GM19455 (cell line): ENCODE data around the gene C5orf15.
"Not testable (repeated sequence)": the region's sequence is repeated elsewhere in the genome, so short reads cannot be mapped to it uniquely, and the experiment has no call there.

Source experiments
- ATAC-seq: cut with Tn5 transposase; IDR thresholded peaks from one replicate; pipeline ENCODE4 v1.9.1; 2021; ENCODE audit not compliant: unreplicated experiment

C5orf15 gene

DNA sequence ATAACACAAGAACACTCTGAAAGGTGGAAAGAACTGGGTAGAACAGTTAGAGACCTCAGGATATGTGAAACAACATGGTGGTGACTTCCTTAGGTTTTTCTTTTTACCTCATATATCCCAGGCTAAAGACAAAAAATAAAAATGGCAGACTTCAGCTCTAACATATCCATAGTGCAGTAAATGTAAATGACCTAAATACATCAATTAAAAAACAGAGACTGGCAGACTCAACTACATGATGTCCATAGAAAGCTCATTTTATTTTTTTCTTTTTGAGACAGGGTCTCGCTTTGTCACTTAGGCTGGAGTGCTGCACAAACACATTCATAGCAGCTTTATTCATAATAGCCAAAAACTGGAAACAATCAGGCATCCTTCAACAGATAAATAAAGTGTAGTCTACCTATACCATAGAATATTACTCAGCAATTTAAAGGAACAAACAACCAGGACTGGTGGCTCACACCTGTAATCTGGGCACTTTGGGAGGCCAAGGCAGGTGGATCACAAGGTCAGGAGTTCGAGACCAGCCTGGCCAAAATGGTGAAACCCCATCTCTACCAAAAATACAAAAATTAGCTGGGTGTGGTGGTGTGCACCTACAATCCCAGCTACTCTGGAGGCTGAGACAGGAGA, 4.8 kb downstream of the C5orf15 start:
- ATAC-seq: no peak

DNA sequence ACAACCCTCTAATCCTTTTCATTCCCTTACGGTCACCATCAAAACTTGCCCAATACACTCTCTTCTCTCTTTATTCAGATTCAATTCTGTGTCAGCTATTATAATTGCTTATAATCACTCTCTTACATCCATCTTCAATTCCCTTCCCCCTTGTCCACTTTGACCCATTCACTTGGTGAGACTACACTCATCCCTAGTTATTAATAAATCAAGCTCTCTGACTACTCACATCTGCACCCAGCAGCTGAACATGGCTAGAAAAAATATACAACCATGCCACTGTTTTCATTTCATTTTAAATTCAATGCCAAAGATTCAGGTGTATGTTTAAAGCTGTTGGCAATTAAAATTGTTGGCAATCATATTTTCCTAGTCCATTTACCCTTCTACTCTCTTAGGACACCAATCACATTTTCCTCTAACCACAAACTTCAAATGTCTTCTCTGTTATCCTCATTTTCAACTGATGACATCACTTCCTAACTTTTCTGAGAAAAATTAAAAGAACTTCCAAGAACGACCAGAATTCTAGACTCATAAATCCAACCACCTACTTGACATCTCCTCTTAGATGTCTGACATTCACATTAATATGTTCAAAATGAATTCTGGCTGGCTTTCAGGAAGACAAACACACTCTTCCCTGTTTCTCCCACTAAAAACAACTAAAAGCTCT, 5.5 kb downstream of the C5orf15 start:
- ATAC-seq: no peak

DNA sequence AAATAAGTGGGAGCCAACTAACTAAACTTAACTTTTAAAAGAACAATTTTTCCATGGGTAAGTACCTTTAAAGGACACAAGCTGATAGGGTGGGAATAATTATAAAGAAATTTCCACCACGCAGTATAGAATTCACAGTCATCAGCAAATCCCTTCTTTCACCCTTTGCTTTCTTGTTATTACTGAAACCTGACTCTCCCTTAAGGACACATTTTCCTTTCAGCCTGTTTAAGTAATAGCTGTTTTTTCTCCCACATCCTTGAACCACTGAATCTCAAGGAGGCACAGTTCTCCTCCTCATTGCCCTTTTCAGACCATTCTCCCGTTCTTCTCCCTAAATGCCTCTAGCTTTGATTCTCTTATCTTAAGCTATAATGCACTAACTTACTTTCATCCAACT, 6.3 kb downstream of the C5orf15 start:
- ATAC-seq: no peak

DNA sequence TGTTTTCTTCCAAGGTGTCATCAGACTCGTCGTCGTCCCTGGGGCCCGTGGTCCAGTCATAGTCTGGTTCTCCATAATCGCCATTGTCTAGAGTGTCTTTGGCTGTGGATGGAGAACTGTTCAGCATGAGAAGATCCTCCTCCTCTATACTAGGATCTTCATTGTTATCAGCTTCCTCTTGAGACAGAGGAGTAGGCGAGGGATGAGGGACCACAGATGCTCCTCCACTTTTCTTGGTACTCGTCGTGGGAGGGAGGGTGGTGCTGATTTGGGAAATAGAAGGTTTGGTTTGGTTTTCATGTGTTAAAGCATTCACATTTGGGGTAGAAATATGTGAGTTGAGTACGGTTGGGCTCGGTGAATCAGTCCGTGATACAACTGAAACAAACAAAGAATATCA, 8.8 kb downstream of the C5orf15 start:
- no peak for ATAC-seq

DNA sequence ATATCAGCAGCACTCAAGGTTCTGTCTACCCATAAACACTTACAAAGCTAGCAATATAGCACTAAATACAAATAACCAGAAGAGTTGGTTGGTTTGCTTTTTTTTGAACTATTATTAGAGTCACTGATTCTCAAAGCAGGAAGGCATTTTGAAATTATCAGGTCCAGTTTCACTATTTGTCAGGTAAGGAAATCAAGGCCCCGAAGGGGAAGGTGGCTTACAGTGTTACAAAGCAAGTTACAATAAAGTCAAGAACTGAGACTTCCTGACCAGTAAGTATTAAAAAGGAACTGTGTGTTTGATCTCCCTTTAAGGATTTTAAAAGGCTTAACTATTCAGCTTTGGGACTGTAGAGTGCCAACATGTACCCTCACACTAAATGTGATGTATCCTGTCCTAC, 10.8 kb downstream of the C5orf15 start:
- peak; percentile 66 for ATAC-seq

DNA sequence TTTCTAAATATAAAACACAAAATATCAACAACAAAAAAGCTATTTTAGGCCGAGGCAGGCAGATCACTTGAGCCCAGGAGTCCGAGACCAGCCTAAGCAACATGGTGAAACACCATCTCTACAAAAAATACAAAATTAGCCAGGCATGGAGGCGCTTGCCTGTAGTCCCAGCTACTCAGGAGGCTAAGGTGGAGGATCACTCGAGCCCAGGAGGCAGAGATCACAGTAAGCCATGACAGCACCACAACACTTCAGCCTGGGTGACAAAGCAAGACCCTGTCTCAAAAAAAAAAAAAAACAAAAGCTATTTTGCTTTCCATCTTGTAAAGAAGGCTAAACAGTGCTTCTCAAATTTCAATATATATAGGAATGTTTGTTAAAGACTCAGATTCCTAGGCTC, 11.3 kb downstream of the C5orf15 start:
- no peak for ATAC-seq

DNA sequence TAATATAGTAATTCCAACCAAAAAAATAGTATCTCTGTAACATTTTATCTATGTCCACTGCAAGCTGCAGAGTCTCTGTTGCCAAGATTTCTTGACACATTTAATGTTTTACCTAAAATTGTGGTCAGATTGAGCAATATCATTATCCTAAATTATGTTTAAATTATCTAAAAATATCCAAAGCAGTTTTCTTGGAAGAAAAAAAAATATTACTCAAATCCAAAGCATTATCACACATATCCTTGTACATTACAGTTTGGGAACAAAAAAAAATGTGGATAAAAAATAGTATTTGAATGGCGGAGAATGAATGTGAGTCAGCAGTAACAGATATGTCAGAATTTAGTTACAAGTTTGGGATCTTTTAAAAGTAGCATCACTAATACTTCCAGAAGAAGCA, 12.2 kb downstream of the C5orf15 start:
- ATAC-seq: not testable (repeated sequence)

DNA sequence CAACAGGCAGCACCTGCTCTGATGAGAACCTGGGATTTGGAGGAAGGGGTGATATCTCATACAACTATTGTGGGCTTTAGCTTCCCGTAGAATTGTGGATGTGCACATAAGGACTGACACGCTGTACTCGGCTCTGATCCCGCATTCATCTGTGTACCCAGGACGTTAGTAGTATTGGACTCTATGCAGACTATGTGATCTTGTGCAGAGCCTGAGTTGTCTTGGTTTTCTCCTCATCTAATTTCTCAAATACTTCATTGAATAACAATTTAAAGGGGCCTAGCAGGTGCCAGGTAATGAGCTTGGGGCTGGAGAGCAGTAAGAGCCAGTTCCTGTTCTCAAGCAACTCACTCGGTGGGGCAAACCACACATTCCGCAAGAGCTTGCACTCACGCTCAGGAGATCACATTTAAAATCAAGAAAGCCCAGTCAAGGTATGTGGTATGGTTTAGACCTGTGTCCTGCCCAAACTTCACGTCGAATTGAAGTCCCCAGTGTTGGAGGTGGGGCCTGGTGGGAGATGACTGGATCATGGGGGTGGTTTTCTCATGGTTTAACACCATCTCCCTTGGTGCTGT, 14.8 kb downstream of the C5orf15 start:
- ATAC-seq: no peak

DNA sequence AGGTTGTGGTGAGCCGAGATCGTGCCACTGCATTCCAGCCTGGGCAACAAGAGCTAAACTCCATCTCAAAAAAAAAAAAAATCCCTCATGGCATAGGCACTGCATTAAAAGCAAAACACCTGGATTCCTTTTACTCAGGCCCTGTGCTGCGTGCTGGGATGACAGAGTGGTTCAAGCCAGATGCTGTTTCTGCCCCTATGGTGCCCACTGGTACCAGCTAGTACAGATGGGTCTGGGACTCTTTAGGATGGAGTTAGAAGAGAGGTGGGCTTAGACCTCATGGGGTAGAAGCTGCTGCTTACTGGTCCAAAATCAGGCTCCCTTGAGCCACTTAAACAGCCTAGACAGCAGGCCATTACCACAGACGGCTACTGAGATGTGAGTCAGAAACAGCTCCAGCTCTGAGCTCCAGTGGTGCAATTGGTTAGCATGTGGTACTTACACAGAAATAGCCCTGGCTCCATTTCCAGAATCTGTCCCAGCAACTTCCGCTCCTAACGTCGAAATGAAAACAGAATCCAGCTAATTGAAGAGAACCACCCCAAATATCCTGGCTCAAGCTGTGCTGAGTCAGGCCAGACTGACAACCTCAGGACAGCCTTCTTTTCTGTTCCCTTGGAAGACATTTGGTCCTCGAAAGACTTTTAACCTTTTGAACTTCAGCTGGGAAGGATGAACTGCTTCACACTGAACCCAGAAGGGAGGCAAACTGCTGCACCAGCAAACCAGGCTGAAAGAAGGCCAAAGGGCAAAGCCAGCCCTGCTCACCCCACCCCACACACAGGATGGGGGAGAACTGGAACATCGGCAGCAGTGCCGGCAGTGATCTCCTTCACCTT, 15.5 kb downstream of the C5orf15 start:
- ATAC-seq: no peak

DNA sequence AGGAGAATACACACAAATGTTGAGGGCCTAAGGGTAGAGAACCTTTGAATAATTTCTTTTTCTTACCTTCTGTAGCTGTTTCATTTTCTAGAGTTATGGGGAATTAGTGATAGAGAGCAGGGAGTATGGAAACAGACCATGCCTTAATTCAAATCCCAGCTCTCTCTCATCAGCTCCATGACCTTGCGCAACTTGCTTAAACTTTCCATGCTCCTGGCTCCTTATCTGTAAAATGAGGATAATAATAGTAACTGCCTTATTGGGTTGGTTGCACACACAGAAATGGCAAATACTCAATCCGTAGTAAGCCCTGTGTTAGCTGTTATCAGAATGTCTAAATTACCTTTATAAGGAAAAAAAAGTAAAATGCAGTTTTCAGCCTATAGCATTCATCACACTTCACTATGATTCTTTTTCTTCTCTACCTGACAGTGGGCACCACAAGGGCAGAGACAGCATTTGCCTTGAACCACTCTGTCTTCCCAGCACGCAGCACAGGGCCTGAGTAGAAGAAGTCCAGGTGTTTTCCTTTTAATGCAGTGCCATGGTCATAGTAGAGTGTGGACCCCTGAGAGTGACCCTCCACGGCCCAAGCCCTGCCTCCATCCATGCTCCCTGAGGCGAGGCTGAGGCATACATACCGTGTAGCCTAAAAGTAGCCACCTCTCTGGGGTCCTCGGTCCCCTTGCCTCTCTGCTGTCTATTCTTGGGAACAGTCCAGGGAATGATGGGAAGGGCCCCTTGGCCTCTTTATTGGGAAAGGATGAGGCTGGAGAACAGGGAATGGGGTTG, 17.4 kb downstream of the C5orf15 start:
- no peak for ATAC-seq

DNA sequence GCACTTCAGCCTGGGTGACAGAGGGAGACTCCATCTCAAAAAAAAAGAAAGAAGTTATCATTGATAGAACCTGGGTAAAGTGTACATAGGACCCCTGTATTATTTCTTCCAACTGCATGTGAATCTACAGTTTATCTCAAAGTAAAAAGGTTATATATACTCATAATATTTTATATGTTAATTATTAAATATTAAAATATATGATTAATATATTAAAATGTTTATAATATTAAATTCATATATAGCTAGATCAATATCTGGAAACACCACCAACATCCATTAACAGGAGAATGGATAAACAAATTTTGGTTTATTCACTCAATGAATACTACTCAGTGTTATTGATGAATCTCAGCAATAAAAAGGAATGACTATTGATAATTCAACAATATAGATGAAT, 19.7 kb downstream of the C5orf15 start:
- ATAC-seq: no peak

DNA sequence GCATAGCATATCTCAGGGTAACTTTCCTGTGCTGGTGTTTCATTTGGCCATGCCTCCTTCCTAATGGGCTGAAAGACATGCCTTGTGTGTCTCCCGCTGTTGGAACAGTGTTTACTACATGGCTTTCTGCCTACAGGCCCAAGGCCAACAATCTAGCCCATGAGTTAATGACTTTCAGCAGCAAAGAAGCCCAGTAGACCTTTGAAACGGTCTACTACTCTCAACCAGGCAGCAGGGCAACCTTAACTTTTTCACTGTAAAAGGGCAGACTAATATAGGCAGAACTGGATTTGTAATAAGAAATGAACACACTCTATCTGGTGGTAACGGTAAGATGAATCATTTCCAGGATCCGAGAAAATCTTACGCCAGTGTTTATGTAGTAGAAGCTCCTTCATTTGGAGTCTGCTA, 21.0 kb downstream of the C5orf15 start:
- ATAC-seq: no peak

DNA sequence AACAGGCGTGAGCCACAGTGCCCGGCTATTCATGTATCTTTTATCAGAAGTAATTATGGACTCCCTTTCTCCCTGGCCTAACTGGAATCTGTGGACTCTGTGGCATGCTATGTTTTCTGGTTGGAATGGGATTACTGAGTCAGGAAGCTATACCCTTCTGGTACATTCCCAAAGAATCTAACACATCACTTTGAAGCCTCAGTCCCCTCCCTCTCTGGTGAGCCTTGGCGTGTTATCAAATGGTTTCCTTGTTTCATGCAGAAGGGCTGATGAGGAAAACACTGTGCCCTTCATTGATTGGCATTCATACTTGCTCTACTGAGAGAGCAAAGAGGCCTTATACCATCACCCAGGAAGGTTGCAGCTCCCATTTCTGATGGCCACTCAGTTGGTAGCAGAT, 22.9 kb downstream of the C5orf15 start:
- ATAC-seq: no peak

DNA sequence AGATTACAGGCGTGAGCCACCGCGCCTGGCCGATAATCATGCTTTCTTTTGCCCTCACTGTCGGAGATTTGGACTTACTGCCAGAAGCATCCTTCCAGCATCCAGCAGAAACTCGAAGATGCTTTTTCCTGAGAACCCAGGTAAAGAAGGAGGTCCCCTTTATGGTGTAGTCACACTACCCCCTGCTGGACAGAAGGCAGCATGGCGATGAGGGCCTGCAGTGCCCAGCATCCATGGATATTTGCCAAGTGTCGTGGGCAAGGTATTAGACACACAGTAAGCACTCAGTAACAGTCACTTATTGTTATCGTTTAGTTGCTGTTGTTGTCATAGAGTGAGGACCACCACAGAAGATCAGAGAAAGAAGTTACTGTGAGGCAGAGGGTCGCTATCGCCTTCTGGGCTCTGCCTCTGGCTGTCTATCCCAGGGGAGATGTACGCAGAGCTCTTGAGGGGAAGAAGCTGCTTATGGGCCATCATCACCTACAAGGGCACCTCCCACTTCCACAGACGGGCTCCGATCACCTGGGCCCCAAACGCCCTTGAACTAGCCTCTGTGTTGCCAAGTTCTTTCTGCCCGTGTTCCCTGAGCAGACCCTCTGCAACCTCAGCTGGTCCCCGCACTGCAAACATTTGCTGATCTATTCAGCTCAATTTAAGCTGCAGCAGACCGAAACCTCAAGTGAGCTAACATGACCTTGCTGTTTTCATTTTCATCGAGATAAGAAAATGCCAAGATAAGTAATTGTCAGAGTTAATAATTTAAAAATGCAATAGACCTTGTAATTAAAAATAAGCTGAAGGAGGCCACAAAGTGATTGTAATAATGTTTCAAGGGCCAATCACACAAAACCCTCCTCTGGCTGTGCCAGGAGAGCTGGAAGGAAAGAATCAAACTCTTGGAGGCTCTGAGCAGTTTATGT, 23.9 kb downstream of the C5orf15 start:
- no peak for ATAC-seq

DNA sequence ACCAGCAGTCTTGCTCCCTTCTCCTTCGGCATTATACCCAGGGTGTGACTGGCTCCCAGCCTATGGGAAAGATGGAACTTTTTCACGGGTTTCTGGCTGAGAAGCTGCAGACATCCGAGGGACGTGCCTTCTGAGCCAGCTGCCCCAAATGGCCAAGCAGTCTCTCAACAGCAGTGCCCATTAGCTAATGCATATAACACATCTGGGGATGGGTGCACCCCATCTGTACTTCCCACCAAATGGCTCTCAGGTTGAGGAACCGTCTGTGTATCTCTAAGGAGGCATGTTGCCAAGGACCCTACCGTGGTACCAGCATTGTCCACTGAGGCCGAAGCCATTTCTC, 25.0 kb downstream of the C5orf15 start:
- ATAC-seq: no peak

DNA sequence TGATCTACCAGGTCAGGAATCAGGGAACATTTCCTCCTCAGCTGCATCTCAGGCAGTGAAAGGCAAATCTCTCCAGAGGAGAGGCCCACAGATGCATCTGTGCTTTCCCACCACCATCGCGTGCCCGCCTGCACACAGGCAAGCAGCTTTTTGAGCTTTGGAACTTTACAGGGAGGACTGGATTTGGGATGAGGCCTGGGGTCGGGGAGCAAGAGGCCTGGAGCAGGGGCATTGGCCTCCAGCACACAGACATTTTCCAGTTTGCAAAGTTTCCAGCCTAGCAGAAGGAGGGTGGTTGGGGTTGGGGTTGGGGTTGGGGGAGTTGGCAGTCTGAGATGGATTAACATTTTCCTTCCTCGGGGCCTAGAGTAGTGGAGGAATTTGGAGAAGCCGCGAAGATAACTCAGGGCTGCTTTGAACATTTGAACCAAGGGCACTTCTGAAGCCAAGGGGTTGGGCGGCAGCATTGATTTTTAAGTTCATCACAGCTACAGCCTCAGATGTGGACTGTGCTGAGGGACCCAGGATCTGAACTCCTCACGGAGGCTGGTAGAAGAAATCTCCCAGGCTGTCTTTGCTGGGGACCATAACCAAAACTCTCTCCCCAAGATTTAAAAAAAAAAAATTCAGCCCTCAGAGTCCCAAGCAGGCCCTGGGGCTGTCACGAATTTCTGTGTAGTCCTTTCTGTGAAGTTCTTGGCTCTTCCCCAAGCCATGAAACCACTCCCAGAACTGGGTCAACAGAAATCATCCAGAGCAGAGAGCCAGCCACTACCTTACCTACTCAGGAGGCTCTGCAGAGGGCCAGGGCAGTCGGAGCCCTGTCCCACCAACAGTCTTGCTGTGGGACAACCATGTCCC, 25.6 kb downstream of the C5orf15 start:
- ATAC-seq: no peak

DNA sequence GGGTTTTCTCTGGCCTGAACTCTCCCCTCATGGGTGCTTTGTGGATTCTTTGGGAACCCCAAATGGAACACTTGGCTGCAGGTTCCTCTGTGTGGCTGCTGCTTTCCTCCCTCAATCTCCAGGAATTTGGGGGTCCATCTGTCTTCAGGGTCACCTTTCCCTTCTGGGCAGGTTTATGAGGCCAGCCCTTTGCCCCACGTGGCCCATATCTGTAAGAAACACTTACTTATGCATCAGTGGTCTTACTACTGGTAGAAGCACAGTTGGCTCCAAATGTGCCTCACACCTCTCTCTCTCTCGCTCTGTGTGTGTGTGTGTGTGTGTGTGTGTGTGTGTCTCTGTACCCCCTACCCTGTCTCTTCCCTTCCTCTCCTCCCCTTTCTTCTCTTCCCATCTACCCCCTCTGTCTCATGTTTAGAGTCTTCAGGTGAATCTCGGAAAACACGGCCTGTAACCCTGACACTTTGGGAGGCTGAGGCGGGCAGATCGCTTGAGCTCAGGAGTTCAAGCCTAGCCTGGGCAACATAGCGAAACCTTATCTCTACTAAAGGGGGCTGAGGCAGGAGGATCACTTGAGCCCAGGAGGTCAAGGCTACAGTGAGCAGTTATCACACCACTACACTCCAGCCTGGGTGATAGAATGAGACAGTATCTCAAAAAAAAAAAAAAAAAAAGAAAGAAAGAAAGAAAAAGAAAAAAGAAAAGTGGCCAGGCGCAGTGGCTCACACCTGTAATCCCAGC, 26.8 kb downstream of the C5orf15 start:
- ATAC-seq: no peak

DNA sequence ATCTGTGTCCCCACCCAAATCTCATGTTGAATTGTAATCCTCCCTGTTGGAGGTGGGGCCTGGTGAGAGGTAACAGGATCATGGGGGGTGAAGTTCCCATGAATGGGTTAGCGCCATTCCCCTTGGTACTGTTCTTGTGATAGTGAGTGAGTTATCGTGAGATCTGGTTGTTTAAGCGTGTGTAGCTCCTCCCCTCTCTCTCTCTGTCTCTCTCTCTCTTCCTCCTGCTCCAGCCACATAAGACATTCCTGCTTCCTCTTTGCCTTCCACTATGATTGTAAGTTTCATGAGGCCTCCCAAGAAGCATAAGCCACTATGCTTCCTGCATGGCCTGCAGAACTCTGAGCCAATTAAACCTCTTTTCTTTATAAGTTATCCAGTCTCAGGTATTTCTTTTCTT, 28.8 kb downstream of the C5orf15 start:
- ATAC-seq: no peak
